ENCODE data around the gene SPPL3. TPM values are rescaled to one million over a fixed set of nuclear protein-coding genes. Genes with fewer than 3 reads are reported as not detected.

SPPL3 gene
- total RNA-seq, 4 donors from 2014 or later = 25.5 to 30.4 (median 29.0) TPM

- Histone ChIP-seq H3K27ac (peak overlapping the region in 2 of 4 donors; percentile 20 to 28), H3K4me3 (no peak overlapping the region), H3K9me3 (no peaks in the 10 kb centered on the region), H3K4me1 (no peaks in the 10 kb centered on the region), H3K27me3 (no peaks in the 10 kb centered on the region), H3K36me3 (no peaks in the 10 kb centered on the region)
- 39 to 49% methylated on average over 2 of the region's 2 CpGs for WGBS, 2 donors
- no peak for TF ChIP-seq EP300 (IDR thresholded peaks at IDR 0.05)
- TF ChIP-seq CTCF (IDR thresholded peaks at IDR 0.05) = no peak
- no peak for TF ChIP-seq POLR2A (IDR thresholded peaks at IDR 0.05)
- peak in 1 of 2 donors; percentile 14 for DNase-seq (ENCODE audit: low spot score in 2 of 2)
Measured at GRCh38 chr12:120936197-120936596, 32.0 kb upstream of the SPPL3 start.

- DNase-seq (ENCODE audit: low spot score in 2 of 2) = no peak
- Histone ChIP-seq H3K27ac (no peak overlapping the region), H3K4me3 (no peak overlapping the region), H3K4me1 (no peaks in the 10 kb centered on the region), H3K27me3 (no peaks in the 10 kb centered on the region), H3K36me3 (no peaks in the 10 kb centered on the region), H3K9me3 (no peaks in the 10 kb centered on the region)
- 73 to 76% methylated on average over 6 of the region's 6 CpGs for WGBS, 2 donors
- TF ChIP-seq CTCF (IDR thresholded peaks at IDR 0.05) (no peak), POLR2A (IDR thresholded peaks at IDR 0.05) (no peak), EP300 (IDR thresholded peaks at IDR 0.05) (no peak)
Measured at GRCh38 chr12:120933786-120934185, 29.6 kb upstream of the SPPL3 start.

GRCh38 chr12:120932956-120933526, 28.9 kb upstream of the SPPL3 start:
- Histone ChIP-seq H3K27me3 (no peaks in the 10 kb centered on the region), H3K9me3 (no peaks in the 10 kb centered on the region), H3K27ac (no peak overlapping the region), H3K4me1 (no peaks in the 10 kb centered on the region), H3K4me3 (no peak overlapping the region), H3K36me3 (no peaks in the 10 kb centered on the region)
- TF ChIP-seq POLR2A (IDR thresholded peaks at IDR 0.05) (no peak), CTCF (IDR thresholded peaks at IDR 0.05) (no peak)
- no peak for DNase-seq (ENCODE audit: low spot score in 2 of 2)
- WGBS, 2 donors = 66 to 76% methylated on average over 9 of the region's 9 CpGs

GRCh38 chr12:120932058-120932457, 27.9 kb upstream of the SPPL3 start:
- DNase-seq (ENCODE audit: low spot score in 2 of 2) = no peak
- no peak for TF ChIP-seq CTCF (IDR thresholded peaks at IDR 0.05)
- TF ChIP-seq EP300 (IDR thresholded peaks at IDR 0.05) = no peak
- no peak for TF ChIP-seq POLR2A (IDR thresholded peaks at IDR 0.05)
- no peaks in the 10 kb centered on the region for H3K36me3 ChIP-seq
- H3K4me3 ChIP-seq = no peak overlapping the region
- no peaks in the 10 kb centered on the region for H3K4me1 ChIP-seq
- 82 to 90% methylated on average over 7 of the region's 7 CpGs for WGBS, 2 donors
- no peak overlapping the region for H3K27ac ChIP-seq
- H3K9me3 ChIP-seq = no peaks in the 10 kb centered on the region
- no peaks in the 10 kb centered on the region for H3K27me3 ChIP-seq

GRCh38 chr12:120930032-120930431, 25.9 kb upstream of the SPPL3 start:
- no peak for TF ChIP-seq CTCF (IDR thresholded peaks at IDR 0.05)
- no peak for TF ChIP-seq EP300 (IDR thresholded peaks at IDR 0.05)
- no peak for TF ChIP-seq POLR2A (IDR thresholded peaks at IDR 0.05)
- WGBS, 2 donors = 91 to 92% methylated on average over 5 of the region's 5 CpGs
- no peak overlapping the region for H3K27ac ChIP-seq
- H3K9me3 ChIP-seq = no peaks in the 10 kb centered on the region
- no peak overlapping the region for H3K4me3 ChIP-seq
- no peaks in the 10 kb centered on the region for H3K4me1 ChIP-seq
- DNase-seq (ENCODE audit: low spot score in 2 of 2) = no peak
- H3K36me3 ChIP-seq = no peaks in the 10 kb centered on the region
- no peaks in the 10 kb centered on the region for H3K27me3 ChIP-seq

Data from tibial nerve (tissue), 4 donors.